Measurements from ENCODE around the gene MAPKBP1.

MAPKBP1 gene

DNA sequence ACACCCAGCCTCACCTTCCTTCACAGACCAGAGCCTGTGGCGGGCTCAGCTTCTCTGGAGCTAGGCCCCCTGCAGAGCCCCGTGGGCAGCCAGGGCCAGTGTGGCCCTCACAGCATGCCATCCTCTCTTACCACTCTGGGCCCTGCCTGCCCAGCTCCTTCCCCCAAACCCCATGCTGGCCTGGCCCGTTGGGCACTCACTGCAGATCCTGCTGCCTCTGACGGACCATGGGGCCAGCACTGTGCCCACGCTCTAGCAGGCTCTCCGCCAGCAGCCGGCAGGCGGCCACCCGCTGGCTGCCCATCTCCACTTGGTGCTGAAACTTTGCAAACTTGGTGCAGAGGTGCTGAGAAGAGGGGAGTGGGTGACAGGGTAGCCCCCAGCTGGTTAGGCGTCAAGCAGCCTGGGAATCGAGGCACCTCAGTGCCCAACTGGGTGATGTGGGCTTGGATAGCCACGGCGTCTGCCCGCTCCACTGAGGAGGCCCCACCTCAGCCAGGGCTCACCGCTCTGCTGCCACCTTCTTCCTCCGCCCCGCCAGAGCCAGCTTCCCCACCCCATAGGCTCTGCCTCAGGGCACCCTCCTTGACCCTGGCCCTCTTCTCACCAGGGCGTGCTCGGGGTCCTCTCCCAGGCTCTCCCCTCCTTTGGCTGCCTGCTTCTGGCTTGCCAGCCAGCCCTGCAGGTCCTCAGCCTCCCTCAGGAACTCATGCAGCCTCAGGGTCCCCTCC, 97.1 kb downstream of the MAPKBP1 start:
- no peak for DNase-seq

DNA sequence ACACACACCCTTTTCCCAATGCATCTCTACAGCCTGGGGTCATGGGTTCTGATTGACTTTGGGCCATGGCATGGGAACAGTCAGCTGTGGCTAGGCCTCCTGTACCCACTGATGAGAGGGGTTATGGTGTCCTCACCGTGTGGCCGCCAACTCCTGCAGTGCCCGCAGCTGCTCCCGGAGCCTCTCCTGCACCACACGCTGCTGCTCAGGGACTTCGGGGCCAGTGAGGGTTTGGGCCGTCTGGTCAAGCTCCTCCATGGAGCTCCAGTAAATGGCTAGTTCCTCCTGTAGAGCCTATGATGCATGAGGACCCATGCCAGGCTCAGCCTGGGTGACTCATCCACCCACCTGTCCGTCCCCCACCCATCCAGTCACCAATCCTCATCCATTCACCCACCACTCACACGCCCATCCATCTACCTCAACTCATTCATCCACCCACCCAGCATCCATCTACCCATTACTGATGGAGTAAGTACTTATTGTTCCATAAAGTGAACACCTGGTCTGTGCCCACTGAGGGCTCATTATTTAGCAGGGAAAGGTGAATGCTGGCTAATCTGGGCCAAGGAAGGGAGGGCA, 98.0 kb downstream of the MAPKBP1 start:
- no peak for DNase-seq

DNA sequence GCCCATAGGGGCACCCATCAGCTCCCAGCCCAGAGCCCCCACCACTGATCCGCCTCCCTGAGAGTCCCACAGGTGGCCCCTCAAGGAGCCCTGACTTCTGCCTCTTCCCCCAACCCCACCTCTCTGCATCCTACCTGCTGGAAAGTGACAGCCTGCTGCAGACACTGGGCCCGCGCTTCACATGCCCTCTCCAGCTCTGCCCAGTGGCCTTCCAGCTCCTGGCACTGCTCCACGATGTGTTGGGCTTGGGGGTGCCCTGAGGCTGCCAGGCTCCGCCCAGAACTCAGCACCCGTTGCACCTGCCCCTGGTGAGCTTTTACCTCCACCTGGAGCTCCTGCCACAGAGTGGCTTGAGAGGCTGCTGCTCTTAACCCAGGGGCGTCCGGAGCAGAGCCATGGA, 99.4 kb downstream of the MAPKBP1 start:
- DNase-seq: no peak

DNA sequence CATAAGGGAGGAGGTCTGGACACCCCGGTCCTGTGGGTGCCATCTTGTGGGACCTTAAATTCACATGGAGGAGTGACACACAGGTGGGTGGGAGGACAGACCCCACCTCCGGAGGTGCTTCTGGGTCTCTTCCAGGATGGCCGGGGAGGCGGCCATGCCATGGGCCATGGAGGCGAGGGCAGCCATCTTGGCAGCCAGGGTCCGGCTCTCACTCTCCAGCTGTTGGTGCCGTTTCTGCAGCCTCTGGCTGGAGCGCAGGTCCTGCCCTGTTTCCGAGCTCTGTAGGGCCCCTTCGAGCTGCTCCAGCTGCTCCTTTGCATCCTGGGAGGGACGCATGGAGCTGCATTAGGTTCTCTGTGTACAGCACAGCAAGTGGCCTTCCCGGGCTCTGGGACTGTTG, 100.5 kb downstream of the MAPKBP1 start:
- DNase-seq: no peak

DNA sequence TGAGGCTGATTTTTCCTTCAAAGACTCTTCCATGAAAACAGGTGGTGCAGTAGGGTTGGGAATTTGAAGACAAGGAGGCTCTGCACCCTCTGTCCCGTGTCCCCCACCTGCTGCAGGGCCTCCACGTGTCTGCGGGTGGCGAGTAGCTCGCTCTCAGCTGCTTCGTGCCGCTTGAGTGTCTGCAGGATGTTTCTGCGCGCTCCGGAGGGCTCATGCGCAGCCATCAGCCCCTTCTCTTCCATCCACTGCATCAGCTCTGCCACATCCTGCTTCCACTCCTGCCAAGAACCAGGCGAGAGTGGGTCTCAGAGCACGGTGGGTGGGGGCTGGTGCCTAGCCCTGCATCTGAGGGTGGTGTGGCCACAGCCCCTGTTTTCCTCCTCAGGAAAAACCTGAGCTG, 101.7 kb downstream of the MAPKBP1 start:
- no peak for DNase-seq

DNA sequence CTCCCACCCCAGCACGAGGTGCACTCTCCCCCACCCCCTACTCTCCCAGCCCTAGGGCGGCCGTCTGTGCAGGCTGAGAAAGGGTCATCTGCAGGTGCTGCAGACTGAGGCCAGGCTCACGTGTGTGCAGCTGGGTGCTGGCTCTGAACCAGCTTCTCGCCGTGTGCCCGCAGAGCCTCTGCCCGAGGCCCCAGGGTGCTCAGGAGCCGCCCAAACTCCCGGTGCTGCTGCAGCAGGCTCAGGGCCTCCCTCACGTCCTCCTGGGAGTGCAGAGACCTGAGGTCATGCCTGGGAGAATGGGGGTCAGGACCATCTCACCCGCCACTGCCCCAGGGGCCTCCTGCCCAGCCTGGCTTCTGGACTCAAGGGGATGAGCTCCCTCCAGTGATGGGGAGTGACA, 102.4 kb downstream of the MAPKBP1 start:
- DNase-seq: no peak

Data from activated T-cell treated with anti-CD3 and anti-CD28 coated beads, Interleukin-2, amount 50 U/mL, for 48 hours (primary cell).